ENCODE measurements around the gene OLFML3.

DNA sequence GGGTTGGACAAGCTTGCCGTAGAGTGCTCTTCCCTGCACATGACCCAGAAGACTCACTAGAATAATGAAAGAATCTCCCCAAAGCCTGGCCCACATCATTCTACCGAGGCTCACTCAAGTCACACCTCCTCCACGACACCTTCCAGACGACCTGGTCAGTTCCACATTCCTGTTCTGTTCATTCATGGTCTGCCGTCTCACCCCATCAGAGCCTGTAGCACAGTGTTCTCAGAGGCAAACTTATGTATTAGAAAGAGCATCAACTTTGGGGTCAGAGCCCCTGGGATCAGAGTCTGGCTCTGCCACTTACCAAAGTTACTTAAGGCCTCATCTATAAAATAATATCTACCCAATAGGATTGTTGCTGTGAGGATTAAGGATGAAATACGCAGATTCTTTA is 7.5 kb downstream of the OLFML3 start:
- TF ChIP-seq, protein P1, sequence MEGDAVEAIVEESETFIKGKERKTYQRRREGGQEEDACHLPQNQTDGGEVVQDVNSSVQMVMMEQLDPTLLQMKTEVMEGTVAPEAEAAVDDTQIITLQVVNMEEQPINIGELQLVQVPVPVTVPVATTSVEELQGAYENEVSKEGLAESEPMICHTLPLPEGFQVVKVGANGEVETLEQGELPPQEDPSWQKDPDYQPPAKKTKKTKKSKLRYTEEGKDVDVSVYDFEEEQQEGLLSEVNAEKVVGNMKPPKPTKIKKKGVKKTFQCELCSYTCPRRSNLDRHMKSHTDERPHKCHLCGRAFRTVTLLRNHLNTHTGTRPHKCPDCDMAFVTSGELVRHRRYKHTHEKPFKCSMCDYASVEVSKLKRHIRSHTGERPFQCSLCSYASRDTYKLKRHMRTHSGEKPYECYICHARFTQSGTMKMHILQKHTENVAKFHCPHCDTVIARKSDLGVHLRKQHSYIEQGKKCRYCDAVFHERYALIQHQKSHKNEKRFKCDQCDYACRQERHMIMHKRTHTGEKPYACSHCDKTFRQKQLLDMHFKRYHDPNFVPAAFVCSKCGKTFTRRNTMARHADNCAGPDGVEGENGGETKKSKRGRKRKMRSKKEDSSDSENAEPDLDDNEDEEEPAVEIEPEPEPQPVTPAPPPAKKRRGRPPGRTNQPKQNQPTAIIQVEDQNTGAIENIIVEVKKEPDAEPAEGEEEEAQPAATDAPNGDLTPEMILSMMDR (IDR thresholded peaks at IDR 0.05) = no peak
- no peak for TF ChIP-seq POLR2A (IDR thresholded peaks at IDR 0.05)
